BJ (cell line): Measurements from ENCODE around the gene SPACA4. TPM values are rescaled to one million over a fixed set of nuclear protein-coding genes. Genes with fewer than 3 reads are reported as not detected.
"Not testable (repeated sequence)": the region's sequence is repeated elsewhere in the genome, so short reads cannot be mapped to it uniquely, and the experiment has no call there.

ENCODE experiments used
- CTCF ChIA-PET: fragments of 350-600 bp; formaldehyde crosslinking; extraction: SDS; loops from one replicate; lab custom pipeline; 2021; ENCODE audit warnings: antibody characterized with exemption, inconsistent platforms; lab: Yijun Ruan, JAX
- POLR2A ChIA-PET: fragments of 300-600 bp; sonication (Branson Sonifier 250); formaldehyde crosslinking; extraction: SDS; loops from one replicate; lab custom pipeline; 2021; ENCODE audit warnings: antibody characterized with exemption; lab: Charles Lee
- DNase-seq: peaks from one replicate; pipeline ENCODE4 v3.0.0-alpha.2; 2011; ENCODE audit warnings: low read depth
- H3K27me3 ChIP-seq: 2 replicates; pipeline ENCODE4 v1.6.0; 2011; ENCODE audit warnings: low read length; ENCODE audit not compliant: control insufficient read depth, insufficient read depth
- H3K36me3 ChIP-seq: 2 replicates; pipeline ENCODE4 v1.5.1; 2011; ENCODE audit warnings: low read length; ENCODE audit not compliant: control insufficient read depth, insufficient read depth
- H3K4me3 ChIP-seq: 2 replicates; pipeline ENCODE4 v1.5.1; 2011; ENCODE audit warnings: low read depth, mild to moderate bottlenecking, control low read depth, low read length
- polyA plus RNA-seq: library from polyadenylated mRNA; depleted of rRNA; stranded (reverse); fragments of >200 nt; gene quantifications from 2 replicates; pipeline ENCODE4 v1.2.3, GENCODE V29; 2011
- TF ChIP-seq, protein P1 (sequence below): IDR thresholded peaks from 2 replicates; pipeline ENCODE4 v1.5.1; 2011; ENCODE audit warnings: low read depth, mild to moderate bottlenecking, control low read depth, inconsistent platforms, low read length, moderate library complexity; ENCODE audit not compliant: insufficient read depth

Gene SPACA4
- polyA plus RNA-seq, 1 experiment, result not detected

DNA sequence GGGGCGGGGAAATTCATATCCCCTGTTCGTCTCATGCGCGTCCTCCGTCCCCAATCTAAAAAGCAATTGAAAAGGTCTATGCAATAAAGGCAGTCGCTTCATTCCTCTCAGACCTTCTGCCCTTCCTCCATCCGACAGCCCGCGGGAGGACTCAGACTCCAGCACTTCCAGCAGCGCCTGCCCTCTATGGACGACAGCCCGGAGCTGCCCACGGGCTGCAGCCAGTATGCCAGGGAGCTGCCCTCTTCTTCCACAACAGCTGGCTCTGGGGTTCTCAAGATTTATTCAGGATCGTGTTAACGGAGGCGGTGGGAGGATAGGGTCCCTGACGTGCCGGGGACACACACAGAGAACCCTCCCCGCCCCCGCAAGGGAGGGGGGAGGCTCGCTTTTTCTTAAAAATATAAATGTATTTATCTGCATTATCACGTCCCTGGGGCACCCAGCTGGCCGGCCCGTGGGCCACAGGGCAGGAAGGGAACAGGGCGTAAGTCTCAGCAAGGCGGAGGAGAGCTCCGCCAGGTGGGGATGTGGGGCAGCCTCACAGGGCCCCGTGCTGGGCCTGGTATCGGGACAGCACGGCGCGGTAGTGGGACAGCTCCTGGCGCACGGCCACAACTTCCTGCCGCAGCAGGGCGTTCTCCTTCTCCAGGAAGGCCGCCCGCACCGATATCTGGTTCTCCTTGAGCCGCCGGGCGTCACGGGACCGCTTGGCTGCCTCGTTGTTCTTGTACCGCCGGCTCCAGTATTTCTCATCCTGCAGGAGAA lies 23.9 kb downstream of the SPACA4 start:
- DNase-seq, result no peak
- no peaks in the 10 kb centered on the region for H3K27me3 ChIP-seq
- H3K36me3 ChIP-seq, result peaks cover 6% of the 10 kb centered on the region; the same call in 1 of the 2 replicates
- CTCF ChIA-PET, result interaction anchor here (1.4 kb wide), 1 partner anchor 15 kb away, joined by 3 read pairs; the partner anchor contains the start of gene CA11
- TF ChIP-seq, protein P1, sequence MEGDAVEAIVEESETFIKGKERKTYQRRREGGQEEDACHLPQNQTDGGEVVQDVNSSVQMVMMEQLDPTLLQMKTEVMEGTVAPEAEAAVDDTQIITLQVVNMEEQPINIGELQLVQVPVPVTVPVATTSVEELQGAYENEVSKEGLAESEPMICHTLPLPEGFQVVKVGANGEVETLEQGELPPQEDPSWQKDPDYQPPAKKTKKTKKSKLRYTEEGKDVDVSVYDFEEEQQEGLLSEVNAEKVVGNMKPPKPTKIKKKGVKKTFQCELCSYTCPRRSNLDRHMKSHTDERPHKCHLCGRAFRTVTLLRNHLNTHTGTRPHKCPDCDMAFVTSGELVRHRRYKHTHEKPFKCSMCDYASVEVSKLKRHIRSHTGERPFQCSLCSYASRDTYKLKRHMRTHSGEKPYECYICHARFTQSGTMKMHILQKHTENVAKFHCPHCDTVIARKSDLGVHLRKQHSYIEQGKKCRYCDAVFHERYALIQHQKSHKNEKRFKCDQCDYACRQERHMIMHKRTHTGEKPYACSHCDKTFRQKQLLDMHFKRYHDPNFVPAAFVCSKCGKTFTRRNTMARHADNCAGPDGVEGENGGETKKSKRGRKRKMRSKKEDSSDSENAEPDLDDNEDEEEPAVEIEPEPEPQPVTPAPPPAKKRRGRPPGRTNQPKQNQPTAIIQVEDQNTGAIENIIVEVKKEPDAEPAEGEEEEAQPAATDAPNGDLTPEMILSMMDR, result no peak
- POLR2A ChIA-PET, result no interaction called here
- H3K4me3 ChIP-seq, result no peak overlapping the region

DNA sequence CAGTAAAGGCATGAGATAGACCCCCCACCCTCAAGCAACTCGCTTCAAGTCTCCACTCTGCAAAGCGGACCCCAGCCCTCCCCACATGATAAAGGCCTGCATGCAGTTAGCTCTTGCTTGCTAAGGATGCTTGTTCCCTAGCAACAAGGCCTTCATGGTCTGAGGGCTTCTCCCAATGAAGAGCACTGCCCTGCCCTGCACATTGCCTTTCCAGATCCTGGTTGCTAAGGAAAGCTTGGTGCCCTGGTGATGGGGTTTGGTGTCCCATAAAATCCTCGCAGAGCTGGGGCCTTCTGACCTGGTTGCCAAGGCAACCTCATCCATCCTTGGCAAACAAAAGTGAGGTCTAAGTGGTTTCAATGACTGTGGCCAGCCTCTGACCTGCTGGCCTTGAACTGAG lies 24.7 kb downstream of the SPACA4 start:
- TF ChIP-seq, protein P1, result no peak
- Histone ChIP-seq H3K36me3 (peaks cover 4% of the 10 kb centered on the region; the same call in 1 of the 2 replicates), H3K27me3 (no peaks in the 10 kb centered on the region), H3K4me3 (no peak overlapping the region)
- POLR2A ChIA-PET, result no interaction called here
- no peak for DNase-seq
- CTCF ChIA-PET, result interaction anchor here (1.4 kb wide), 1 partner anchor 15 kb away, joined by 3 read pairs; the partner anchor contains the start of gene CA11

DNA sequence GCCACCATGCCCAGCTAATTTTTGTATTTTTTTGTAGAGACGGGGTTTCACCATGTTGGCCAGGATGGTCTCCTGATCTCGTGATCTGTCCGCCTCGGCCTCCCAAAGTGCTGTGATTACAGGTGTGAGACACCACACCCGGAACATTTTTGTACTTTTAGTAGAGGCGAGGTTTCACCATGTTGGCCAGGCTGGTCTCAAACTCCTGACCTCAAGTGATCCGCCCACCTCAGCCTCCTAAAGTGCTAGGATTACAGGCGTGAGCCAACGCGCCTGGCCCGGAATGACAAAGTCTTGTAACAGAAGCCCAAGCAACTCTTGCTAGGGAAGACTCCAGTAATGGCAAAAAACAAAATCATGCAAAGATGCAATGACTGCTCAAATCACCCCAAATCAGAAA lies 25.7 kb downstream of the SPACA4 start:
- H3K27me3 ChIP-seq, POLR2A ChIA-PET, H3K4me3 ChIP-seq, DNase-seq, H3K36me3 ChIP-seq: not testable (repeated sequence)
- CTCF ChIA-PET, result interaction anchor here (0.5 to 2.3 kb wide), 3 partner anchors 13 to 171 kb away, joined by 3 to 6 read pairs (median 4); partner anchors contain the start of gene CA11

DNA sequence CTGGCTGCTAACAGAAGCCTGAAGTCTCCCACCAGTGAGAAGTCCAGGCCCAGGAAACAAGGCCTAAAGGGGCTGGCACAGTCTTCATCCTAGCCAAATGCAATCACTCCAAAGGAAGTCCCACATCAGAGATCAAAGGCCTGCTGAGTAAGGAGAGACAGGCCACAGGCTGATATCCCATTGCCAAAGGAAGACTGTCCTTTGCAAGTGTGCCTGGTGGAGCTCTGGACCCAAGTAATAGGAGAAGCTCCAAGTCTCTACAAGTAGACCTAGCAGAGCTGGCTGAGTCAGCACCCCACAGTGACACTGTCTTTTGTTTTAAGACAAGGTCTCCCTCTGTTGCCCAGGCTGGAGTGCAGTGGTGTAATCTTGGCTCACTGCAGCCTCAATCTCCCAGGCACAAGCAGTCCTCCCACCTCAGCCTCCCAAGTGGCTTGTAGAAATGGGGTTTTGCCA lies 26.2 kb downstream of the SPACA4 start:
- TF ChIP-seq, protein P1, result no peak
- Histone ChIP-seq H3K4me3 (no peak overlapping the region), H3K27me3 (no peaks in the 10 kb centered on the region), H3K36me3 (peaks cover 4% of the 10 kb centered on the region; the same call in 1 of the 2 replicates)
- ChIA-PET CTCF (interaction anchor here (0.5 to 2.3 kb wide), 5 partner anchors 13 to 241 kb away, joined by 3 to 6 read pairs (median 4); partner anchors contain the start of genes CA11 and KDELR1), POLR2A (no interaction called here)
- DNase-seq, result no peak

DNA sequence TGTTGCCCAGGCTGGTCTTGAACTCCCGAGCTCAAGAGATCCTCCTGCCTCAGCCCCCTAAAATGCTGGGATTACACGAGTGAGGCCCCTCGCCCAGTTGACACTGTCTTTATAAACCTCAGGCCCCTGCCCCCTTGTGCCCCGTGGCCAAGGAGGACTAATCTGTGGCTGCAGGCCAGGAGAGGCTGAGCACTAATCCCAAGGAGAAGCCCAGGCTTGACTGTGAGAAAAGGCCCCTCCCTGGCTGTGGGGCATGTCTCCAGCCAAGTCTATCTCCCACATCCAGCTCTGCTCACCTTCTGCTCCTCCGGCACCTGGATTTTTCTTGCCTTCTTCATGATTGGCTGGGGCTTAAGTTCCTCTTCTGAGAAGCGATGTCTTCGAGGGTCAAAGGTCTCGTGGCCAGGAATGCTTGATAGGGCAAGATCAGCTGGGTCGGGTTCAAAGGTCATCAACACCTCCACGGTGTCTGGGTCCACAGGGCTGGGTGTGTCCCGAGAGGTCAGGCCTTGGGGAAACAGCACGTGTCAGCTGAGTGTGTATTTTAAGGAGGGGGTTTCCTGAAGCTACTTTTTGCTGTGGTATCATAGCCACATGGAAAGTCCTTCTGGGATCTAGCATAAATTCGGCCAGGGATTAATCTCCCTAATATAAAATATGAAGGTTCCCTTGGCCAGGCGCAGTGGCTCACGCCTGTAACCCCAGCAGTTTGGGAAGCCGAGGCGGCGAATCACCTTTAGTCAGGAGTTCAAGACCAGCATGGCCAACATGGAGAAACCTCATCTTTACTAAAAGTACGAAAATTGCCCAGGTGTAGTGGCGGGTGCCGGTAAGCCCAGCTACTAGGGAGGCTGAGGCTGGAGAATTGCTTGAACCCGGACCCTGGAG lies 26.9 kb downstream of the SPACA4 start:
- DNase-seq, result no peak
- TF ChIP-seq, protein P1, result no peak
- no peaks in the 10 kb centered on the region for H3K27me3 ChIP-seq
- POLR2A ChIA-PET, result interaction anchor here (1.0 kb wide), 1 partner anchor 14 kb away, joined by 3 read pairs; the partner anchor contains the start of genes RPL18 and SPHK2
- H3K4me3 ChIP-seq, result no peak overlapping the region
- CTCF ChIA-PET, result interaction anchor here (0.6 to 2.3 kb wide), 5 partner anchors 10 to 242 kb away, joined by 3 to 9 read pairs (median 5); partner anchors contain the start of genes CA11 and KDELR1
- peaks cover 4% of the 10 kb centered on the region; the same call in 1 of the 2 replicates for H3K36me3 ChIP-seq
